Myometrial cell (primary cell): ENCODE measurements around the gene BGN. TPM values are rescaled to one million over a fixed set of nuclear protein-coding genes. Genes with fewer than 3 reads are reported as not detected.

ENCODE experiments used
- total RNA-seq: library from RNA; depleted of rRNA; stranded (reverse); fragments of >200 nt; gene quantifications from 2 replicates; pipeline ENCODE4 v1.2.3, GENCODE V29; 2015

BGN gene
- total RNA-seq = 3.2 and 4.3 TPM in 2 replicates

DNA sequence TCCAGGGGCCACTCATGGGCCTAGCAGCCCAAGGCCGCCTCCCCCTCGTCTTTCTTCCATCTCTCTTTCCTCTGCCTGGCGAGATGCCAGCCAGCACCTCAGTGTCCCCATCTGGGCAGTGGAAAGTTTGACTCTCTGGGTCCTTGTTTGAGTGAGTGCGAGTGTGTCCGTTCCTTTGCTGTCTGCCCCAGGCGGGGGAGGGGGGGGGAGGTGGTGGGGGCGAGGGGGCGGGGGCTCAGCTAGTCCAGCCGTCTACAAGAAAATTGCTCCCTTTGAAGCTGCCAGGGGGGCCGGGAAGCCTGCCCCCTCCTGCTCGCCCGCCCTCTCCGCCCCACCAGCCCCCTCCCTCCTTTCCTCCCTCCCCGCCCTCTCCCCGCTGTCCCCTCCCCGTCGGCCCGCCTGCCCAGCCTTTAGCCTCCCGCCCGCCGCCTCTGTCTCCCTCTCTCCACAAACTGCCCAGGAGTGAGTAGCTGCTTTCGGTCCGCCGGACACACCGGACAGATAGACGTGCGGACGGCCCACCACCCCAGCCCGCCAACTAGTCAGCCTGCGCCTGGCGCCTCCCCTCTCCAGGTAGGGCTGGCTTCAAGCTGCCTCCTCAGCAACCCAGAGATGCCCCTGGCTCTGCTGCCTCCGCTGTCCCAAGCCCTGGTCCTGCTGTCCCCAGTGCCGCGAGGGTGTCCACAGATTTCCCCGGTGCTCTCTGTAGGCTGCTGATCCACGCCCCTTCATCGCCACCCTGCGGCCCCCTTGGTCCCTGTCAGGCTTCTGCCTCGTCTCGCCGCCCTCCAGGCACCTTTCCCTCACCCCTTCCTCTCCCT, at the start of gene BGN:
BGN (plus strand) TSS at position 440 of the 821 bp plus-strand sequence. CDS start 9,652 bp downstream, outside the sequence.

GRCh38 chrX:153445856-153446635, 48.7 kb upstream of the BGN start, which contains the start of gene TREX2:
TREX2 (minus strand) TSS chrX:153446056; CDS start chrX:153445430, 626 bp downstream.

DNA sequence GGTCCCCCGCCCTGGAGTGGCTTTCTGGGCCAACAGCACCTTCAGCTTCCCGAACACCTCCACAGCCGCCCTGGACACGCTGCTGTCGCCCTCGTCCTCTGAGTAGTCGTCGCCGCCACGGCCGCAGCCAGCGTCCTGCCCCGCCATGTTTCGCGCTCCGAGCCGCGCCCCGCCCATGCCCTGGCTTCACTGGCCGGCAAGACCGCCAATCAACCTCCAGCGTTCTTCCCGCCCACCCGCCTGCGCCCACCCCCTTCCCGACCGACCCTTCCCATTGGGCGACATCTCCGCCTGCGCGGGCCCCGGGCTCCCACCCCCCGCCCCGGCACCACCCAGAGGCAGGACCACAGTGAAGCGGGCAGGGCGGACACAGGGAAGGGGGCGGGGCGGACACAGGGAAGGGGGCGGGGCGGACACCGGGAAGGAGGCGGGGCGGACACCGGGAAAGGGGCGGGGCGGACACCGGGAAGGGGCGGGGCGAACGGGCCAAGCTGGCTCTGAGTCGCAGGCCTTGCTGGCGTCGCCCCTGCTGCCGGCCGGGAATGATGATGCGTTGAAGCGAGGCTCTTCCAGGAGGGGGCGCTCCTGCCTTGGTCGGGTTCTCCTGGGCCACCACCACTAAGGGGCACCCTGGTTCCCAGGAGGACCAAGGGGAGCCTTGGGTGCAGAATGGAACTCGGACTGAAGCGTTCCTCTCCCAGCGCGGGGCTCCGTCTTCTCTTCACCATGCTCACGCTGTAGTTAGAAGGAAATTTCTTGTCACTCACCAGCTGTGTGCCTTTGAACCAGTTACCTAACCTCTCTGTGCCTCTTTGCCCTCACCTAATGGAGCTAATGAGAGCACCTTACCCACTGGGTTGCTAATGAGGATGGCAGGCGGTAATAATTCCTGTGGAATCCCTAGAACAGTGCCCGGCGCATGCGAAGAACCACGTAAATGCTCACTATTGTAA, 24.1 kb upstream of the BGN start, which contains the start of gene HAUS7:
HAUS7 (minus strand) TSS at position 166 of the 953 bp plus-strand sequence; CDS start at position 147, 19 bp downstream.

DNA sequence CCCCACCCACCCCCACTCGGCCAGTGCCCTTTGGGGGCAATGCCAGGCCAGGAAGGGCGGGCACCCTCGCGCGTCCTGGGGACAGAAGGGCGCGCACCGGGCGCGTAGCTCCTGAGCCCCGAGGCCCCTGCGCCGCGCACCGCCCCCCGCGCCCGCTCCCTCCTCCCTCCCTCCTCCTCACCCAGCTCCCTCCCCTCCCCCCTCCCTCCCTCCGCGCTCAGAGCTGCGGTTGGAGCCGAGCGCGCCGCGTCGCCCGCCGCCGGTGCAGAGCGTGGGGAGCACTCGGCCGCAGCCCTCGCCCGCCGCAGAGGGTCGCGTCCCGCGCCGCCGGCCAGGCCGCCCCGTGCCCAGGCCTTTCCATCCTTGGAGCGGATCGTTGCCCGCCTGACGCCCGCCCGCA, 22.6 kb downstream of the BGN start, which contains the start of gene ATP2B3:
ATP2B3 (plus strand) TSS at position 220 of the 400 bp plus-strand sequence. CDS start 18,606 bp downstream, outside the sequence.

Other genes with a start within 250 kb of the BGN start
- not detected in 2 replicates for gene PNMA6F, start 173.2 kb upstream of the BGN start, total RNA-seq
- 4.9 and 5.1 TPM in 2 replicates for gene ZNF275, start 160.8 kb upstream of the BGN start, total RNA-seq
- gene PNMA6E, start 93.6 kb upstream of the BGN start, total RNA-seq = not detected in 2 replicates
- gene ZFP92, start 83.5 kb upstream of the BGN start, total RNA-seq = 0.29 and 0.71 TPM in 2 replicates
- not detected in 2 replicates for gene TREX2, start 48.9 kb upstream of the BGN start, total RNA-seq
- 37.2 and 51.6 TPM in 2 replicates for gene HAUS7, start 24.4 kb upstream of the BGN start, total RNA-seq
- not detected in 2 replicates for gene ATP2B3, start 22.7 kb downstream of the BGN start, total RNA-seq
- gene CCNQ, start 104.2 kb downstream of the BGN start, total RNA-seq = 39.2 and 46.8 TPM in 2 replicates
- 0.29 and 0.35 TPM in 2 replicates for gene DUSP9, start 152.2 kb downstream of the BGN start, total RNA-seq
- not detected in 2 replicates for gene PNCK, start 178.8 kb downstream of the BGN start, total RNA-seq
- gene SLC6A8, start 192.9 kb downstream of the BGN start, total RNA-seq = 6.9 and 7.4 TPM in 2 replicates
- 144 and 177 TPM in 2 replicates for gene BCAP31, start 229.4 kb downstream of the BGN start, total RNA-seq
- gene ABCD1, start 229.9 kb downstream of the BGN start, total RNA-seq = 12.9 and 17.0 TPM in 2 replicates